Natural killer cell treated with Interleukin-12 subunit alpha and Interleukin-12 subunit beta and Interleukin-15 and Interleukin-18, amount 100 ng/mL, for 72 hours (primary cell): ENCODE results near the gene BRD3OS. TPM values are rescaled to one million over a fixed set of nuclear protein-coding genes. Genes with fewer than 3 reads are reported as not detected.
"Not testable (repeated sequence)": the region's sequence is repeated elsewhere in the genome, so short reads cannot be mapped to it uniquely, and the experiment has no call there.

Source experiments
- ATAC-seq, 2 donors: fragments of 150-1000 bp; cut with Tn5 transposase in 1 of 2; sonication (Bioruptor Pico), chemical (Tn5 transposase) in 1 of 2; 2 replicates each; pipeline ENCODE4 v1.10.0; 2021
- DNase-seq: peaks from one replicate; pipeline ENCODE4 v3.0.0; 2022; ENCODE audit warnings: low spot score
- H3K27ac Mint-ChIP-seq, 2 donors: 1 replicate in 1 of 2; 2 replicates in 1 of 2; pipeline ENCODE4 v1.8.0; 2022; ENCODE audit warnings: mixed read lengths in 2 of 2, mild to moderate bottlenecking in 1 of 2, moderate library complexity in 1 of 2
- H3K27me3 Mint-ChIP-seq, 2 donors: 1 replicate in 1 of 2; 2 replicates in 1 of 2; pipeline ENCODE4 v1.8.0; 2022; ENCODE audit warnings: mixed read lengths in 2 of 2
- H3K36me3 Mint-ChIP-seq: one replicate; pipeline ENCODE4 v1.8.0; 2022; ENCODE audit warnings: mixed read lengths
- H3K4me1 Mint-ChIP-seq, 2 donors: 1 replicate in 1 of 2; 2 replicates in 1 of 2; pipeline ENCODE4 v1.8.0; 2022; ENCODE audit warnings: low read depth in 2 of 2, mixed read lengths in 2 of 2, mild to moderate bottlenecking in 1 of 2
- H3K4me3 Mint-ChIP-seq: one replicate; pipeline ENCODE4 v1.8.0; 2022; ENCODE audit warnings: mixed read lengths
- H3K9me3 Mint-ChIP-seq: 2 replicates; pipeline ENCODE4 v1.8.0; 2022; ENCODE audit warnings: mixed read lengths
- total RNA-seq, 2 donors: library from RNA; stranded (reverse); gene quantifications; one replicate each; pipeline ENCODE4 v1.2.3, GENCODE V29; 2022

Gene BRD3OS
- total RNA-seq, 2 donors from 2014 or later = 9.6 to 10.7 TPM

DNA sequence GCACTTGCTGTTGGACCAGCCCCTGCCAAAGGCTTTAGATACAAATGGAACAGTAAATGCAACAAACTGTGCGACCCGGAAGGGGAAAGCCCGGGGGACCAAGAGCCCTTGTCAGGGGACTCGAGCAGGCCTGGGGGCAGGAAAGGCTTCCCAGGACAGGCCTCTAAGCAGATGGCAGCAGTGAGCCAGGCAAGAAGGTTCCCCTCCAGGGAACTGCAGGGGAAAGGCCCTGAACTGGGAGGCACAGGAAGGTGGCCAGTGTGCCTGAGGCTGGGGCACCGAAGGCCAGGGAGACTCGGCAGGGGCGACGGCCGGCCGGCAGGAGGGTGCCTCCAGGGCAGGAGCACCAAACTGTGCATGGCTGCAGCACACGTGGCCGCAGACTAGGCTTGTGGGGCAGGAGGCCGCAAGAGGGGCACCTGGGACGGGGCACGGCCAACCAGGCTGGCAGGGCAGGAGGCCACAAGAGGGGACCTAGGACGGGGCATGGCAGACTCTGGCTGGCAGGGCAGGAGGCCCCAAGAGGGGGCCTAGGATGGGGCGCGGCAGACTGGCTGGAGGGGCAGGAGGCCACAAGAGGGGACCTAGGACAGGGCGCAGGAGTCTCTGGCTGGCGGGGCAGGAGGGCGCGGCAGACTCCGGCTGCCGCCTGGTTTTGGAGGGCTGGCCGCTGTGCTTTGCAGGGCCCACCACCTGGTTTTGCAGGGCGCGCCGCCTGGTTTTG, 43.2 kb upstream of the BRD3OS start:
- no peaks in the 10 kb centered on the region for H3K9me3 Mint-ChIP-seq
- H3K36me3 Mint-ChIP-seq = no peaks in the 10 kb centered on the region
- H3K27me3 Mint-ChIP-seq = no peaks in the 10 kb centered on the region
- DNase-seq (peak; percentile 49), ATAC-seq (no peak)
- H3K4me3 Mint-ChIP-seq = no peak overlapping the region
- H3K4me1 Mint-ChIP-seq = no peaks in the 10 kb centered on the region
- no peak overlapping the region for H3K27ac Mint-ChIP-seq

DNA sequence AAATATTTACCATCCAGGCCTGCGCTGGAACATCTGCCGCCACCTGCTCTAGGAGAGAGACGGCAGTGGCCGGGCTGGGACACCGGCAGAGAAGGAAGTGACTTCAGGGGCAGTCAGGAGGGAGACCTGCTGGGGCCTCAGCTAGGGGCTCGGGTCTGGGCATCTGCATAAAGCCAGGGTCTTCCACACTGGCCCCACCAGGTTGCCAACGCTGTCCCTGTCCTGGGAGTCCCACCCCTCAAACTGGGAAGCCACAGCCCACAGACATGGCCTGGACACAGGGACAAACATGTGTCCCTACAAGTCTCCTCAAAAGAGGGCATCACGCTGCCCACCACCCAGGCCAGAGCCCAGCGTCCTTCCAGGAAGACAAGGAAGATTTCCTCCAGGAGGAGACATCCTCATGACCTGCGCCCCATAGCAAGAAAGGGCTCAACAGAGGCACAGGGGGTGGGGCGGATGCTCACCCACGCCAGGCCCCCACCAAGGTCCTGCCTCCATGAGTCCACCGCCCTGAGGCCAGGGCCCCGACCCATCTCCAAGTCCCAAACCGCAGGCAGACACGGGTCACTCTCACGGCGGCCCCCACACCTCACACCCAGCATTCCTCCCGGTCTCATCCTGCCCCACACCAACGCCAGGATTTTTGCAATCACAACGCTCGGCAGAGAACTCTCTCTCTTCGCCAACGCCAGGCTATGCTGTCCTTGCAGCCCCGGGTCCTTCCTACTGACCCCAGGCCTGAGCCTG, 42.1 kb upstream of the BRD3OS start:
- ATAC-seq (peak in 1 of 2 donors; percentile 29), DNase-seq (peak; percentile 51)
- no peaks in the 10 kb centered on the region for H3K27me3 Mint-ChIP-seq
- H3K4me1 Mint-ChIP-seq = no peaks in the 10 kb centered on the region
- no peak overlapping the region for H3K4me3 Mint-ChIP-seq
- H3K9me3 Mint-ChIP-seq = no peaks in the 10 kb centered on the region
- H3K27ac Mint-ChIP-seq = no peak overlapping the region
- H3K36me3 Mint-ChIP-seq = no peaks in the 10 kb centered on the region

DNA sequence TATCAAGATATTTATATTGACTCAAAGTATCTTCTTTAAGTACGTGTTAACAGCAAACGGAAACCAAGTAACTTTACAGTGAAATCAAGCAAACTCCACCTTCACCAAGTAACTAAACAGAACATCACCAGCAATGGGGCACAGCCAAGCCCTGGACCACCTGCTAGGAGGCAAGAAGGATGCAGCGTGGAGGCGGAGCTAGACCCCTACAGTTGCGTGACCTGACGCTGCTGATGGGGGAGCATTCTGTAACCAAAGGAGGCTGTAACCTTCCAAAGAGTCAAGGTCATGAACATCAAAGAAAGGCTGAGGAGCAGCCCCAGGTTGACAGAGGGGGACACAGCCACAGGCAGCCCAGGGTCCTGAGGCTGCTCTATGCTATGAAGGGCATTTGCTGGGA, 39.2 kb upstream of the BRD3OS start:
- H3K27me3 Mint-ChIP-seq = no peaks in the 10 kb centered on the region
- no peaks in the 10 kb centered on the region for H3K9me3 Mint-ChIP-seq
- ATAC-seq (no peak), DNase-seq (peak; percentile 26)
- H3K4me1 Mint-ChIP-seq = no peaks in the 10 kb centered on the region
- no peak overlapping the region for H3K4me3 Mint-ChIP-seq
- no peak overlapping the region for H3K27ac Mint-ChIP-seq
- H3K36me3 Mint-ChIP-seq = no peaks in the 10 kb centered on the region

DNA sequence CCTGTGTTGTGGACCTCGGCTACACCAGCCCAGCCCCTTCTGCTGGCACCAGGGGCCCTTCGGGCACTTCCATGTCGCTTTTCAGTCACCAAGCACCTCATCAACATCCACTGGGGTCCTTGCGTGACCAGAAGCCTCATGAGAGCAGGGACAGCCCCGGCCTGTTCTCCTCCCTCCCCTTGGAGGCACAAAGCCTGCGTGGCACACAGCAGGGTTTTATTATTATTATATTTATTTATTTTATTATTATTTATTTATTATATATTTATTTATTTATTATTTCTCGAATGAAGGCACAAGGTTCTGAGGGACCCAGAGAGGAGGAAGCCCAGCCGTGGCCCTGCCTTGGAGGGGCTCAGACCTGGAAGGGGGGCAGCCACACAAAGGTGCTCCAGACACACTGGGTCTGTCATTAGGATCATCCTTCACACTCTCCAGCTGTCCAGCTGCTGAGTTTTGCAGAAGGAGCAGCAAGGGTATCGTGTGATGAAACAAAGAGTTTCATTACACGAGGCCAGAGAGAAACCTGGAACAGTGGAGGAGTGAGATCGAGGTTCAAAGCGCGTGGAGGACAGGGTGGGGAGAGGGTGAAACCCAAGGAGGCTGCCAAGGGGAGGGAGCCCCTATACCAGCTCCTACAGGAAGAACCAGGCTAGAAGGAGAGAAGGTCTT, 38.4 kb upstream of the BRD3OS start:
- H3K4me3 Mint-ChIP-seq = no peak overlapping the region
- DNase-seq (no peak), ATAC-seq (no peak)
- no peaks in the 10 kb centered on the region for H3K9me3 Mint-ChIP-seq
- no peaks in the 10 kb centered on the region for H3K27me3 Mint-ChIP-seq
- no peak overlapping the region for H3K27ac Mint-ChIP-seq
- no peaks in the 10 kb centered on the region for H3K36me3 Mint-ChIP-seq
- H3K4me1 Mint-ChIP-seq = no peaks in the 10 kb centered on the region

DNA sequence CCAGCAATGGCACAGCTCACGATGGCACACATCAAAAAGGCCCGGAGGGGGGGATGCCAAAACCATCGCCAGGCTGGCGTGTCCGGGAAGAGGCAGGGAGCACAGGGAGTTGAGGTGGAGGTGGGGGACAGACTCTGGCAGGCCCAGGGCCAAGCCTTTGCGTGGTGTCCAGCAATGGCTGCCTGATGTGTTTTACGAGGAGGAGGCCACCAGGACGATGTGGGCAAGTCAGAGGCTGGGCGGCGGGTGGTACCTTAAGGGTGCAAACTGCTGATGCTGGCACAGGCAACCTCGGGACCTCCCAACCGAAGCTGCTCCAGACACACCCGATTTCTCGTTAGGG, 37.9 kb upstream of the BRD3OS start:
- Mint-ChIP-seq H3K9me3 (no peaks in the 10 kb centered on the region), H3K4me3 (no peak overlapping the region), H3K27me3 (no peaks in the 10 kb centered on the region), H3K36me3 (no peaks in the 10 kb centered on the region), H3K27ac (no peak overlapping the region), H3K4me1 (no peaks in the 10 kb centered on the region)
- ATAC-seq = no peak
- DNase-seq = peak; percentile 49

DNA sequence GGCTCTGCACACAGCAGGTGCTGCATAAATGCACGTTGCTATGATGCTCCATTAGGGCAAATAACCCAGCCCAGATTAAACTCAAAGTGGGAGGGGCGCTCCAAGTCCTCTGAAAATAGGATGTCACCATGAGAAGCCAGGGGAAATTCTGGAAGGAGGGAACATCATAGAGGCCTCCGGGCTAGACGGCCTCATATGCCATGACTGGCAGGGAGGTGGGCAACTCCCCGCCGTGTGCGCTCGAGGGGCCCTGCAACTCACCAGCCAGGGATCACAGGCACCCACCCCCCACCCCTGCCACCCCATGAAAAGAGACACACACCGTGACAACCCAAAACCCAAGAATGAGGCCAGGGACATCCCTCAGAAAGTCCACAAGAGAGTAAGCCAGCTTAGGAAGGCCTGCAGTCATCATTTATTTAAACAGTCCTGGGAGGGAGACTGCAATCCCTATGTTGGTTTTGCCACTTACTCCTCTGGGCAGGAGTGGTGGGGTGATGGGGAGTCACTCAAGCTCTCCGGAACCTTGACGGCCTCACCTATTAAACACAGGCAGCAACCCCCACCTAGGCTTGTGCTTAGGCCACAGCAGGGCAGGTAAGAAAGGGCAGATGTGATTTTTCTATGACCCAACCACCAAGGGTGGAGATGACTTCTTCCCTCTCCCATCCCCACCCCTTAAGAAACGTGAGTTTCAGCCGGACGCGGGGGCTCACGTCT, 37.2 kb upstream of the BRD3OS start:
- Mint-ChIP-seq H3K4me1 (no peaks in the 10 kb centered on the region), H3K4me3 (no peak overlapping the region), H3K9me3 (no peaks in the 10 kb centered on the region), H3K36me3 (no peaks in the 10 kb centered on the region), H3K27me3 (no peaks in the 10 kb centered on the region), H3K27ac (no peak overlapping the region)
- DNase-seq (peak; percentile 6), ATAC-seq (no peak)

DNA sequence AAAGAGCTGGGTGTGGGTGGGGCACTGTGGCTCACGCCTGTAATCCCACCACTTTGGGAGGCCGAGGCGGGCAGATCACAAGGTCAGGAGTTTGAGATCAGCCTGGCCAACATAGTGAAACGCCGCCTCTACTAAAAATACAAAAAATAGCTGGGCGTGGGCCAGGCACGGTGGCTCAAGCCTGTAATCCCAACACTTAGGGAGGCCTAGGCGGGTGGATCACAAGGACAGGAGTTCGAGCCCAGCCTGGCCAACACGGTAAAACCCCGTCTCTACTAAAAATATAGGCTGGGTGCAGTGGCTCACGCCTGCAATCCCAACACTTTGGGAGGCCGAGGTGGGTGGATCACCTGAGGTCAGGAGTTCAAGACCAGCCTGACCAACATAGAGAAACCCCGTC, 36.5 kb upstream of the BRD3OS start:
- H3K27me3 Mint-ChIP-seq, ATAC-seq, DNase-seq, H3K4me1 Mint-ChIP-seq, H3K27ac Mint-ChIP-seq, H3K36me3 Mint-ChIP-seq, H3K4me3 Mint-ChIP-seq, H3K9me3 Mint-ChIP-seq: not testable (repeated sequence)

DNA sequence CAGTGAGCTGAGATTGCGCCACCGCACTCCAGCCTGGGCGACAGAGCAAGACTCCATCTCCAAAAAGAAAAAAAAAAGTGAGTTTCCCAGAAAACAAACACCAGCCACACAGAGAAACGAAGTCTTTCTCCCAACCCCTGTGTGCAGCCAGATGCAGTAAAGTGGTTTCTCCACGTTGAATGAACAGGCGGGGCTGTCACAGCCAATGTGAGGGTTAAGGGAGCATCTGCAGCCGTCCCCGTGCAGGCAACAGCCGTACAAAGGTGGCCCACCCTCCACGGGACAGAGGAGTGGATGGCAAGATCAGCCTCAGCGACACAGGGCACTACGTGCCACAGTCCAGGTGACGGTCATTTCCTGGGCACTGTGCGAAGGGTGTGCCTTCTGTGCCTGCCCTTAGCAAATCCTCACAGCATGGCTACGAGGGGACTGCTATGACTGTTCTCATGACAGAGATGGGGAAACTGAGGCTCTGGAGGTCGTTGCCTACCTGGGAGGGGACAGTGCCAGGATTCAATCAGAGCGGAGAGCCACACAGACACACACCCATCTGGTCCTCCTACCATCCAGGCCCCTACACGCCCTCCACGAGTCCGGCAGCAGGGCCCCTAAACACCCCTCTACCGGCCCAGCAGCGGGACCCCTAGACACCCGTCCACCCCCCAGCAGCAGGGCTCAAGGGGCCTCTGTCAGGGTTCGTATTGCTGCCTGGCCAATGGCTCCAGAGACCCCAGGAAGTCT, 35.5 kb upstream of the BRD3OS start:
- Mint-ChIP-seq H3K27ac (no peak overlapping the region), H3K9me3 (no peaks in the 10 kb centered on the region), H3K36me3 (no peaks in the 10 kb centered on the region), H3K4me1 (no peaks in the 10 kb centered on the region), H3K4me3 (peak overlapping the region; percentile 22), H3K27me3 (no peaks in the 10 kb centered on the region)
- no peak for ATAC-seq
- peak; percentile 39 for DNase-seq

DNA sequence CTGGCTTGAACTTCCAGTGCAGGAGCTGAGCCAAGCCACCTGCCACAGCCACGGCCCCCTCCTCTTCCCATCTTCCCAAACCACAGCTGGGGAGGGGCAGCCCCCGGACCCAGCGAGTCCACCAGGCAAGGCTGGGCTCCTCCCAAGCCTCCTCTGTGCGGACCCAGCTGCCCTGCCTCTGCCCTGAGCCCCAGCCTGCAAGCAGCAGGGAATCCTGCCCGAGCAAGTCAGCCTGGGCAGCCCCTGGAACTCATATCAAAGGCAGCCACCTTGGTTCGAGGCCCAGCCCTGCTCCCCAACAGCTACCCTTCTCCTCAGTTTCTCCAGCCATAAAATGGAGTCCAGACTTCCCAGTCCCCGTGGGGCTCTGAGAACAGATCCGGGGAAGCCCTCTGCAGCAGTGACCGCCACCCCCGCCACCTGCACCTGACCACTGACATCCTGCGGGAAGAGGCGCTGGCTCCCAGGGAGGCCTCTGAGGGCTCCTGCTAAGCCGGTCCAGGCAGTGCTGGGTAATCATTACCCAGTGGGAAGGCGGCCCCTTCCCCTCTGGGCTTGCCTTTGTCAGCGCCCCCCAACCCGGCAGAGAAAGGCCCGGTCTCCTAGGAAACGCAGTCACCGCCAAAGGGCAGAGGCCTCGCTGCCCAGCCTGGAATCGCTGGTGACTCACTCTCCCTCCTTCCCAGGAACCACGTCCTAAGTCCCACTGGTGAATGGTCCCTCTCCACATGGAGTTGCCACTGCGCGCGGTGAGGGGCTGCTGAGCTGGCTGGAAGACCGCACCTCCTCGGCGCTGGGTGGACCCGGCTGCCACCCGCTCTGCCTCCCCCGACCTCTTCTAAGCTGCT, 34.7 kb upstream of the BRD3OS start:
- H3K4me1 Mint-ChIP-seq = no peaks in the 10 kb centered on the region
- ATAC-seq = no peak
- H3K36me3 Mint-ChIP-seq = no peaks in the 10 kb centered on the region
- no peaks in the 10 kb centered on the region for H3K27me3 Mint-ChIP-seq
- H3K9me3 Mint-ChIP-seq = no peaks in the 10 kb centered on the region
- peak; percentile 48 for DNase-seq
- no peak overlapping the region for H3K27ac Mint-ChIP-seq
- H3K4me3 Mint-ChIP-seq = peak overlapping the region; percentile 22

DNA sequence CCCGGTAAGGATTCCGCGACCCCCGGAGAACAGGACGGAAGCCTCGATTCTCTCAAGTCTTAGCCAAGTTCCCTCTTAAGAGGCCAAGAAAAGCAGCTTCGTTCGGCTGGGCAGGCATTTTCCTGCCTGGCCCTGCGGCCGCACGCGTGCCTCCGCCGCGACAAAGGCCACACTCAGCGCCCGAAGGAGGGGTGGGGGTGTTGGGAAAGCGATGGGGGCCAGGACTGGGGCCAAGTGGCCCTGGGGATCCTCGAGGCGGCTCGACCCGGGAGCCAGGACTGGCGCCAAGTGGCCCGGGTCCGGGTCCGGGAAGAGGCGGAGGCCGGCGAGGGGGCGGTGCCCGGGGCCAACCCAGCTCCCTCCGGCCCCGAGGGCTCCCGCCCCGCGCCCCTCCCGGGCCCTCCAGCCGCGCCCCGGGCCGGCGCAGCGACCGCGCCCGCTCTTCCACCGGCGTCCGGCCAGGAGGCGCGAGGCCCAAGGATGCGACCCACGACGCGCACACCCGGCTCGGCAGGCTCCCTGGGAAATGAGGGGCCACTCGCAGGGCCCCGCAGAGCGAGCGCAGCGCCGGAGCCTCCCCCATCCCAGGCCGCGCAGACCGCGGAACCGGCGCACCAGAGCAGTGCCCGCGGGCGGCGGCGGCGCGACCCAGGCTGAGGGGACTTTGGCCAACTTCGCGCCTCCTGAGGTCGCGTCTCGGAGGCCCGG, 33.9 kb upstream of the BRD3OS start:
- no peaks in the 10 kb centered on the region for H3K27me3 Mint-ChIP-seq
- H3K4me3 Mint-ChIP-seq = peak overlapping the region; percentile 22
- H3K27ac Mint-ChIP-seq = no peak overlapping the region
- ATAC-seq (no peak), DNase-seq (peak; percentile 57)
- H3K9me3 Mint-ChIP-seq = no peaks in the 10 kb centered on the region
- no peaks in the 10 kb centered on the region for H3K4me1 Mint-ChIP-seq
- H3K36me3 Mint-ChIP-seq = no peaks in the 10 kb centered on the region

DNA sequence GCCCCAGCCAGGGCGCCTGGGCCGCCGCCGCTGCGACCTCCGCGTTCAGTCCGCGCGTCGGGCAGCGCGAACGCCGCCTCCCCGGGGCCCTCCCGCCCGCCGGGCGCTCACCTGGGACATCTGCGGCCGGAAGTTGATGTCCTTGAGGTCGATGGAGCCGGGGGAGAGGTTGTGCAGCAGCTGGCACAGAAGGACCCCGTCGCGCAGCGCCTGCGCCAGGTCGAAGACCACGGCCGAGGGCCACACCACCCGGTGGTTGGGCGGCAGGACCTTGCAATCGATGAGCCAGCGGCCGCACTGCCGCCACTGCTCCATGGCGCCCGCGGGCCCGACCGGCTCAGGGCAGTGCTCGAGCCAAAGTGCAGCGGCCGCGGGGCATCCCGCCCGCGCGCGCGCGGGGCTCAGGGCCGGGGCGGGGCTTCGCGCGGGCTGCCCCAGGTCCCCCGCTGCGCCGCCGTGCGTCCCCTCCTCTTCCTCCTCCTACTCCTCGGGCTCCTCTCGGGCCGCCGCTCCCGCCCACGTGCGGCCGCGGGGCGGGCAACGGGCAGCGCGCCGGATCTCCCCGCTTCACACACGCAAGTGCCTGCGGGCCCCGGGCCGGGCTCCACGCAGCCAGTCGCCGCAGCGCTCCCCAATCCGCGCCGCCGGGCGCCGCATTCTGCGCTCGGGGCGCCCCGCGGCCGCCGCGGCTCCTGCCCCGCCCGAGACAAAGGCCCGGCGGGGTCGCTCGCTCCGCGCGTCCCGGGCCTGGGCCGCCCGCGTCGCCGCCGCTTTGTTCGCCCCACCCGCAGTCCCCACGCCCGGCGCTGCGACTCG, 33.1 kb upstream of the BRD3OS start, which contains the start of gene VAV2:
Gene VAV2 (minus strand): TSS at position 361 of the 816 bp plus-strand sequence. CDS start 46 bp downstream, at position 315.
- peak within 1 kb of the TSS; percentile 54 for H3K4me3 Mint-ChIP-seq
- peak; percentile 81 for DNase-seq
- ATAC-seq = peak; percentile 69 to 82
- no peaks in the 10 kb centered on the region for H3K36me3 Mint-ChIP-seq
- no peak within 1 kb of the TSS for H3K27ac Mint-ChIP-seq
- H3K9me3 Mint-ChIP-seq = no peaks in the 10 kb centered on the region
- no peaks in the 10 kb centered on the region for H3K27me3 Mint-ChIP-seq
- H3K4me1 Mint-ChIP-seq = no peaks in the 10 kb centered on the region
